Measurements from ENCODE around the gene NEB. TPM values are rescaled to one million over a fixed set of nuclear protein-coding genes. Genes with fewer than 3 reads are reported as not detected.

The NEB gene
- total and polyA plus RNA-seq, 2 of the 13 experiments (the other 11 are each of a cell fraction or from before 2014, with no cell fraction given) = 0.21 to 0.24 TPM

GRCh38 chr2:151611351-151611750 lies 122.9 kb downstream of the NEB start:
- TF ChIP-seq MED13 (CRISPR knock-in tag; IDR thresholded peaks at IDR 0.05) = no peak
- Histone ChIP-seq H3K27ac (ENCODE audit: extremely low read length, insufficient read depth, low read length) (no peak overlapping the region), H3K4me1 (ENCODE audit: insufficient read depth, low read length) (no peaks in the 10 kb centered on the region), H3K27me3 (ENCODE audit: control insufficient read depth in 1 of 2, insufficient read depth in 2 of 2, low read length in 2 of 2) (no peaks in the 10 kb centered on the region), H3K9ac (ENCODE audit: insufficient read depth, low read depth, low read length) (no peak overlapping the region), H3K4me3 (replicated peaks in 1 of 3; ENCODE audit: insufficient read depth in 1 of 3, low read depth in 2 of 3, low read length in 3 of 3) (no peak overlapping the region), H4K20me1 (ENCODE audit: insufficient read depth, low read length) (no peaks in the 10 kb centered on the region), H3K79me2 (ENCODE audit: insufficient read depth, low read length) (no peaks in the 10 kb centered on the region), H3K36me3 (replicated peaks in 1 of 2; ENCODE audit: control insufficient read depth in 1 of 2, insufficient read depth in 2 of 2, low read length in 2 of 2) (no peaks in the 10 kb centered on the region), H3K9me3 (ENCODE audit: low read length) (no peaks in the 10 kb centered on the region), H3K4me2 (ENCODE audit: low read depth, low read length) (no peak overlapping the region), H2AFZ (ENCODE audit: low read length) (no peak overlapping the region)
- DNase-seq (ENCODE audit: low spot score) (no peak), FAIRE-seq (no peak), ATAC-seq (no peak)
- POLR2A ChIA-PET = no interaction called here
- intact Hi-C loops (cut with micrococcal nuclease; ENCODE audit: unreplicated experiment) = no loop called here
- WGBS (ENCODE audit: low lambda C conversion rate) = 0% methylated on average over 1 of the region's 1 CpG
- in situ Hi-C loops (cut with HindIII; ENCODE audit: extremely low pct_ligation_motif_present, low pct_unique_long_range_greater_than_20kb) = no loop called here
- CTCF ChIA-PET (ENCODE audit: low intra/inter-chr PET ratio, low total read pairs) = no interaction called here
- no TSS peak for BruUV-seq (replicated peaks)

- H4K20me1 ChIP-seq (ENCODE audit: insufficient read depth, low read length) = no peaks in the 10 kb centered on the region
- TF ChIP-seq KLF13 (CRISPR knock-in tag; IDR thresholded peaks at IDR 0.05) = no peak
- TF ChIP-seq KAT8 (CRISPR knock-in tag; IDR thresholded peaks at IDR 0.05) = no peak
- TF ChIP-seq RXRA (CRISPR knock-in tag; IDR thresholded peaks at IDR 0.05) = no peak
- no peak for TF ChIP-seq ZNF570 (CRISPR knock-in tag; IDR thresholded peaks at IDR 0.05; ENCODE audit: borderline replicate concordance)
- no peak for TF ChIP-seq FOXP4 (CRISPR knock-in tag; IDR thresholded peaks at IDR 0.05)
- TF ChIP-seq PRMT3 (CRISPR knock-in tag; IDR thresholded peaks at IDR 0.05; ENCODE audit: borderline replicate concordance, low read depth) = no peak
- no peak for TF ChIP-seq MIXL1 (CRISPR knock-in tag; IDR thresholded peaks at IDR 0.05)
- TF ChIP-seq BRCA1 (CRISPR knock-in tag; IDR thresholded peaks at IDR 0.05) = no peak
- no peak for TF ChIP-seq MYNN (CRISPR knock-in tag; IDR thresholded peaks at IDR 0.05; ENCODE audit: low read depth)
- TF ChIP-seq ZMYM3 (CRISPR knock-in tag; IDR thresholded peaks at IDR 0.05) = no peak
- TF ChIP-seq SNRNP70 (IDR thresholded peaks at IDR 0.05; ENCODE audit: low read depth, low read length) = no peak
- no peak for TF ChIP-seq FOXK2 (IDR thresholded peaks at IDR 0.05)
- TF ChIP-seq MBNL3 (CRISPR knock-in tag; conservative IDR thresholded peaks at IDR 0.05) = no peak
- no peak for TF ChIP-seq MXD3 (CRISPR knock-in tag; IDR thresholded peaks at IDR 0.05)
- TF ChIP-seq DMAP1 (CRISPR knock-in tag; IDR thresholded peaks at IDR 0.05) = no peak
- TF ChIP-seq SNAI1 (CRISPR knock-in tag; IDR thresholded peaks at IDR 0.05; ENCODE audit: borderline replicate concordance) = no peak
- TF ChIP-seq ZFYVE20 (CRISPR knock-in tag; IDR thresholded peaks at IDR 0.05; ENCODE audit: borderline replicate concordance, low read depth) = no peak
- TF ChIP-seq CBX2 (IDR thresholded peaks at IDR 0.05; ENCODE audit: low read depth, low read length) = no peak
- no peak for TF ChIP-seq CBX2 (CRISPR knock-in tag; IDR thresholded peaks at IDR 0.05; ENCODE audit: low read depth)
- no peak overlapping the region for H3K4me3 ChIP-seq (replicated peaks in 1 of 3; ENCODE audit: insufficient read depth in 1 of 3, low read depth in 2 of 3, low read length in 3 of 3)
- in situ Hi-C loops (cut with HindIII; ENCODE audit: extremely low pct_ligation_motif_present, low pct_unique_long_range_greater_than_20kb) (no loop called here), intact Hi-C loops (cut with micrococcal nuclease; ENCODE audit: unreplicated experiment) (no loop called here)
- WGBS (ENCODE audit: low lambda C conversion rate) = 80% methylated on average over 4 of the region's 4 CpGs
- no peak overlapping the region for H3K4me2 ChIP-seq (ENCODE audit: low read depth, low read length)
- H3K27me3 ChIP-seq (ENCODE audit: control insufficient read depth in 1 of 2, insufficient read depth in 2 of 2, low read length in 2 of 2) = no peaks in the 10 kb centered on the region
- H3K4me1 ChIP-seq (ENCODE audit: insufficient read depth, low read length) = no peaks in the 10 kb centered on the region
- FAIRE-seq = no peak
- H2AFZ ChIP-seq (ENCODE audit: low read length) = no peak overlapping the region
- no peak for DNase-seq (ENCODE audit: low spot score)
- H3K27ac ChIP-seq (ENCODE audit: extremely low read length, insufficient read depth, low read length) = no peak overlapping the region
- CTCF ChIA-PET (ENCODE audit: low intra/inter-chr PET ratio, low total read pairs) = no interaction called here
- BruUV-seq (replicated peaks) = no TSS peak
- H3K9me3 ChIP-seq (ENCODE audit: low read length) = no peaks in the 10 kb centered on the region
- no peak overlapping the region for H3K9ac ChIP-seq (ENCODE audit: insufficient read depth, low read depth, low read length)
- no peaks in the 10 kb centered on the region for H3K79me2 ChIP-seq (ENCODE audit: insufficient read depth, low read length)
- H3K36me3 ChIP-seq (replicated peaks in 1 of 2; ENCODE audit: control insufficient read depth in 1 of 2, insufficient read depth in 2 of 2, low read length in 2 of 2) = no peaks in the 10 kb centered on the region
- ATAC-seq = no peak
- POLR2A ChIA-PET = no interaction called here
These were observed 124.0 kb downstream of the NEB start for GRCh38 chr2:151610310-151610709.
